Uterus (tissue), 2 donors: ENCODE results near the gene HRC.

Source experiments
- CTCF ChIP-seq, 4 experiments: fragments of 200-600 bp in 2 of 4; fragments of 450-650 bp in 2 of 4; sonication (generic) in 2 of 4; IDR thresholded peaks; one replicate each; pipeline ENCODE4 v1.5.1; 2016 to 2019; ENCODE audit warnings: antibody characterized with exemption in 4 of 4, mild to moderate bottlenecking in 2 of 4, moderate library complexity in 1 of 4
- POLR2A ChIP-seq, 2 donors: fragments of 450-650 bp; IDR thresholded peaks; one replicate each; pipeline ENCODE4 v1.6.1; 2016; ENCODE audit warnings: antibody characterized with exemption in 2 of 2, mild to moderate bottlenecking in 1 of 2, moderate library complexity in 1 of 2

GRCh38 chr19:49182848-49183375, 27.7 kb upstream of the HRC start:
- TF ChIP-seq CTCF (IDR thresholded peaks at IDR 0.05), result no peak
- TF ChIP-seq POLR2A (IDR thresholded peaks at IDR 0.05), result no peak
